Measurements from ENCODE around the gene ASB5.

DNA sequence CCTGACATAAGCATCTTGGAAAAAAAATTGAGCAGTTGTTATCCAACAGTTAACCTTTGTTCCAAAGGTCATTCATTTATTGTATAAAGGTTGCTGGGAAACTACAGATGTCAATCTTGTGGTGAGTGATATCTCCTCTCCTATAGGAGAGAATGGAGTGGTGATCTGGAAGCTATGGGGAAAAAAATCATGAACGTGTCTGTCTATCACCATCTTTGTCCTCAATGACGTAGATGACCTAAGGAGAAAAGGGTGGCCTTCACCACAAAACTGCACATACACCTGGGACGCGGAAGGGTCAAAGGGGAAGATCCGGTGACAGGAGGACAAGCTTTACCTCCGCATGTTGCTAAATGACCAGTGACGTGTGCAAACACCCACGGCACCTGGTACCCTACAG, 27.3 kb downstream of the ASB5 start:
- TF ChIP-seq, protein P1, sequence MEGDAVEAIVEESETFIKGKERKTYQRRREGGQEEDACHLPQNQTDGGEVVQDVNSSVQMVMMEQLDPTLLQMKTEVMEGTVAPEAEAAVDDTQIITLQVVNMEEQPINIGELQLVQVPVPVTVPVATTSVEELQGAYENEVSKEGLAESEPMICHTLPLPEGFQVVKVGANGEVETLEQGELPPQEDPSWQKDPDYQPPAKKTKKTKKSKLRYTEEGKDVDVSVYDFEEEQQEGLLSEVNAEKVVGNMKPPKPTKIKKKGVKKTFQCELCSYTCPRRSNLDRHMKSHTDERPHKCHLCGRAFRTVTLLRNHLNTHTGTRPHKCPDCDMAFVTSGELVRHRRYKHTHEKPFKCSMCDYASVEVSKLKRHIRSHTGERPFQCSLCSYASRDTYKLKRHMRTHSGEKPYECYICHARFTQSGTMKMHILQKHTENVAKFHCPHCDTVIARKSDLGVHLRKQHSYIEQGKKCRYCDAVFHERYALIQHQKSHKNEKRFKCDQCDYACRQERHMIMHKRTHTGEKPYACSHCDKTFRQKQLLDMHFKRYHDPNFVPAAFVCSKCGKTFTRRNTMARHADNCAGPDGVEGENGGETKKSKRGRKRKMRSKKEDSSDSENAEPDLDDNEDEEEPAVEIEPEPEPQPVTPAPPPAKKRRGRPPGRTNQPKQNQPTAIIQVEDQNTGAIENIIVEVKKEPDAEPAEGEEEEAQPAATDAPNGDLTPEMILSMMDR (IDR thresholded peaks at IDR 0.05): no peak
- no peak for TF ChIP-seq EZH2 (IDR thresholded peaks at IDR 0.05; ENCODE audit: borderline replicate concordance, insufficient read depth, low read depth, low read length, poor library complexity, severe bottlenecking)
